WI38 (cell line): ENCODE results near the gene SPTAN1.

Experiments used
- H3K4me3 ChIP-seq: 2 replicates; pipeline ENCODE4 v1.5.1; 2011; ENCODE audit warnings: low read depth, mild to moderate bottlenecking, control low read depth, low read length
- TF ChIP-seq, protein P1 (sequence below): IDR thresholded peaks from 2 replicates; pipeline ENCODE4 v1.5.1; 2012; ENCODE audit warnings: low read depth, mild to moderate bottlenecking, control low read depth, low read length

The SPTAN1 gene

DNA sequence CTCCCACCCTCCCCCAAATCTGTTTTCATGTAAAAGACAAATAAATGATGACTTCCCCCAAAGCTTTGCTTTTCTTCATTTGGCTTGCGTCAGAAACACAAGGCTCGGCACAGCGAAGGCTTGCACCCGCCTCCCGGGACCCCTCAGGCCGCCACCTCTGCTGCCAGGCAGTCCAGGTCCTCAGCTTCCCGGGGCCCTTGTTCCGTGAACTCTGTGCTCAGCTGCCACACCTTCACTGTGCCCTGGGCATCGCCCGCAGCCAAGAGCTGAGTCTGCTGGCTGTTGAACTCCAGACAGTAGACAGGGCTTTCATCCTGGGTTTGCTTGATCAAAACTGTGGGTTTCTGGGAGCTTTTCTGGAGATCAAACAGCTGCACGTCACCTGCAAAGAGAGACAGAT lies 81.2 kb downstream of the SPTAN1 start:
- TF ChIP-seq, protein P1, sequence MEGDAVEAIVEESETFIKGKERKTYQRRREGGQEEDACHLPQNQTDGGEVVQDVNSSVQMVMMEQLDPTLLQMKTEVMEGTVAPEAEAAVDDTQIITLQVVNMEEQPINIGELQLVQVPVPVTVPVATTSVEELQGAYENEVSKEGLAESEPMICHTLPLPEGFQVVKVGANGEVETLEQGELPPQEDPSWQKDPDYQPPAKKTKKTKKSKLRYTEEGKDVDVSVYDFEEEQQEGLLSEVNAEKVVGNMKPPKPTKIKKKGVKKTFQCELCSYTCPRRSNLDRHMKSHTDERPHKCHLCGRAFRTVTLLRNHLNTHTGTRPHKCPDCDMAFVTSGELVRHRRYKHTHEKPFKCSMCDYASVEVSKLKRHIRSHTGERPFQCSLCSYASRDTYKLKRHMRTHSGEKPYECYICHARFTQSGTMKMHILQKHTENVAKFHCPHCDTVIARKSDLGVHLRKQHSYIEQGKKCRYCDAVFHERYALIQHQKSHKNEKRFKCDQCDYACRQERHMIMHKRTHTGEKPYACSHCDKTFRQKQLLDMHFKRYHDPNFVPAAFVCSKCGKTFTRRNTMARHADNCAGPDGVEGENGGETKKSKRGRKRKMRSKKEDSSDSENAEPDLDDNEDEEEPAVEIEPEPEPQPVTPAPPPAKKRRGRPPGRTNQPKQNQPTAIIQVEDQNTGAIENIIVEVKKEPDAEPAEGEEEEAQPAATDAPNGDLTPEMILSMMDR, result no peak
- no peak overlapping the region for H3K4me3 ChIP-seq

DNA sequence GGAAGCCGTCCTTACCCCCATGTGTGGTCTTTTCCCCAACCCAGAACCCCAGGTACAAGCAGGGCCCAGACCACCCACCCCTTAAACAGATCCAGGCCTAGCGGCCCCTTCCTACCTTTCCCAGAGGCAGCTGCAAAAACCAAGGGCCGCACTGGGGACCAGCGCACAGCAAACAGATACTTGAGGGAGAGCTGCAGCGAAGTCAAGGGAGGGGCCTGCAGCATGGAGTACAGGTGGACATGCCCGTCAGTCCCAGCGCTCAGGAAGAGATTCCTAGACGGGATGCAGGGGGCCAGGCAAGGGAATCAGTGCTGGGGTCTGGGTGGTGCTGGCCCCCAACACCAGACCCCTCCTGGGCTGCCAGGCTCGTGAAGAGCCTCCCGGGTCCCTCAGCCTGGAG lies 81.7 kb downstream of the SPTAN1 start:
- TF ChIP-seq, protein P1, result no peak
- no peak overlapping the region for H3K4me3 ChIP-seq

DNA sequence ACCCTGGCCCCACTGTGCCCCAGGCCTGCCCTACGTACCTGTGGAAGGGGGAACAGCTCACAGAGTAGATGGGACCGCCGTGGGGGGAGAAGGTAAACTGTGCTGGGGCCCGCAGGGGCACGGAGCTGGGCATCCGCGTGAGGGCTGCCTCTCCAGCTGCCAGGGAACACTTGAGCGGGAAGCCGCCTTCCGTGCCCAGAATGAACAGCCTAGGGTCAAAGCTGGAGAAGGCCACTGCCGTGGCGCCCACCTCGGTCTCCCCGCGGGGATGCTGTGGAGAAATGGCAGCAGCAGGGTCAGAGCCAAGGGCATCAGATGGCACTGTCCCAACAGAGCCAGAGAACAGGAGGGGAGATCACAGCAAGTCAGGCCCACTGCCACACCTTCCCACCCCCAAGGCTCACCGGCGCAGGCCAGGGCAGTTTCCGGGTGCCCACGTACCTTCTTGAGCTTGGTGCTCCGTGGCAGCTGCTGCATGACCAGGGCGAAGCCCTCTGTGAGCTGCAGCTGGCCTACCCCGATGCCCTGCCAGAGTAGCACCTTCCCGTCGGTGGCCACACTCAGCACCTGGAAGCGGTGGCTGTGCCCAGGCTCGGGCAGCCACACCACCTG lies 82.4 kb downstream of the SPTAN1 start:
- TF ChIP-seq, protein P1, result no peak

DNA sequence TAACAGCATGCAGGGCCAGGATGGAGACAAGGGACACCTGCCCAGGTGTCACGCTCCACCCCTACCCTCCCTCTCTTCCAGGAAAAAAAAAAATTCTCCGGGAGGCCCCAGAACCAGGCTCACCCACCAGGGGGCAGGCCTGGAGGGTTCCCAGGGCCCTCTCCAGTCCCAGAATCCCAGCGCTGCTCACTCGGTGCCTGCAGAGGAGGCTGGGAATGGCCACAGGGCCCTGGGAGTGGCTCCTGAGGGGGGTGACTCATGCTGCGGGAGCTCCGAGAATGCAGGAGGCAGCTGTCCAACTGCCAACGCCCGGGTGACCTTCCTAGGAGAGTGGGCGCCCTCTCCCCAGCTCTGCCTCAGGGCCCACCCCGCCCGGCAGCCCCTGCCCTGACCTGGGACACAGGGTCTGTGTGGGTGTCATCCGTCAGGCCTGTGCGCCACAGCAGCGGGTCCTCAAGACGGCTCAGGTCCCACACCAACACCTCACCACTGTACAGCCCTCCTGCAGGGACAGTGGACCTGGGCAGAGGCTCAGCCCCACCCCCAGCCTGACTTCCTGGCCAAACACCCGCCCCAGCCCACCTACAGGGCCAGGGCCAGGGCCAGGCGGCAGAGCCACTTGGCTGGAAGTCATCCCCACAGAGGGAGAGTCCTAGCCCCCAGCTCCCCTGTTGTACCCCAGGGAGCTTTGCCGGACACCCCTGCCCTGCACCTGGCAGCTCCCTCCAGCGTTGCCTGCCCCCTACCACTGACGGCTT lies 83.1 kb downstream of the SPTAN1 start:
- H3K4me3 ChIP-seq, result no peak overlapping the region
- TF ChIP-seq, protein P1, result peak; percentile 88

More for the DNA sequence above, 82.4 kb downstream of the SPTAN1 start:
- H3K4me3 ChIP-seq, result no peak overlapping the region

DNA sequence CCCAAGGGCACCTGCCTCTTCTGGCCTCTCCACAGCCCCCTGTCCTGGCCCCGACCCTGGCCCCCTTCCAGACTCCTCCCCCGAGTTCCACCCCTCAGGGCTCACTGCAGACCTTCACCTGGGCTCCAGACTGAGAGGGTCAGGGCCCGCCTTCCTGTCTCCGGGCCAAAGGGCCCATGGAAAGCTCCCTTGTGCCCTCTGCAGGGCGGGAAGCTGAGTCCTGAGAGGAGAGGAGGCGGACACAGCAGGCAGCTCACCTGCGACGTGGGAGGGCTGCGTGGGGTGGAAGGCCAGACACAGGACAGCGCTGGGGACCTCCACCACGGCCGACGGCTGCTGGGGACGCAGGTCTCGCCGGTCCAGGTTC lies 83.6 kb downstream of the SPTAN1 start:
- TF ChIP-seq, protein P1, result no peak
- no peak overlapping the region for H3K4me3 ChIP-seq

DNA sequence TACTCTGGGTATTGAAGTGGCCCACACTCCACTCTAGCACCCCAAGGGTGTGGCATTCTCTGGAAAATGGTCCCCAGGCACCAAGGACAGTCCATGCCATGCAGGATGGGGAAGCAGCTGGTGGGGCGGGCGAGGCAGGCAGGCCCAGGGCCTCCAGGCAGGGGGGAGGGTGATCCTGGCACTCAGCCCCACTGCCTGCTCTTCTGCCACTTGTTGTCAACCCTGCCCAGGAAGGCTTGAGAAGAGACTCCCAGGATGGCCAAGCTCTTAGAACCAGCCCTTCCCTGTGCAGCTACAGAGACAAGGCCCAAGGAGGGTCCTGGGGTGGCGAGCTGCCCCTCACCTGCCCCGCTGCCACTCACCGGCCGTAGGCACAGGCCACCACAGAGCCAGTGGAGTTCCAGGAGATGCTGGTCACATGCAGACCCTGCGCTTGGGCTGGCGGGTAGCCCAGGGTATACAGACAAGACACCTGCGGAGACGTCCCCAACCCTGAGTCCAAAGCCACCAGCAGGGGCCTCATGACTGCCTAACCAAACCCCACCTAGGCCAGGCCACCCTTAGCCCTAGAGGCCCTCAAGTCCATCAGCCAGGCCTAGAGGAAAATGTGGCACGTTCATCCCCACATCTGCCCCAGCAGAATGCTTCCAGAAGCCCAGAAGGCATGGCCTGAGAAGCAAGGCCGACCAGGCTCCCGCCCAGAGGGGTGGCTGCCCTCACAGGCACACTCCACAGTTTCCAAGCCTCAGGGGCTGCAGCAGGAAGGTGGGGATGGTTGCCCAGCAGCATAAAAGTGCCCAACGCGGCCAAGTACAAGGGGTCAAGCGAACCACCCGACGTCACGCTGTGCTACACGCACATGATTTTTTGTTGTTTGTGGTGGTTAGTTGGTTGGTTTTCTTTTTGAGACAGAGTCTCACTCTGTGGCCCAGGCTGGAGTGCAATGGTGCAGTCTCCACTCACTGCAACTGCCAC lies 84.5 kb downstream of the SPTAN1 start:
- TF ChIP-seq, protein P1, result no peak
- no peak overlapping the region for H3K4me3 ChIP-seq
